G401 (cell line): Measurements from ENCODE around the gene PRKAR1B. TPM values are rescaled to one million over a fixed set of nuclear protein-coding genes. Genes with fewer than 3 reads are reported as not detected.

ENCODE experiments used
- DNase-seq: peaks from one replicate; pipeline ENCODE4 v3.0.0-alpha.2; 2015; ENCODE audit warnings: low spot score
- in situ Hi-C: cut with HindIII; loops from 2 replicates; pipeline ENCODE4 v1.10.0; 2016; ENCODE audit warnings: low sequenced_read_pairs, mixed read lengths
- total RNA-seq: library from RNA; depleted of rRNA; stranded (reverse); fragments of >200 nt; shearing (Covaris generic); gene quantifications from 2 replicates; pipeline ENCODE4 v1.2.3, GENCODE V29; 2014

Gene PRKAR1B
- total RNA-seq, 1 experiment from 2014 or later, result 83.1 TPM

DNA sequence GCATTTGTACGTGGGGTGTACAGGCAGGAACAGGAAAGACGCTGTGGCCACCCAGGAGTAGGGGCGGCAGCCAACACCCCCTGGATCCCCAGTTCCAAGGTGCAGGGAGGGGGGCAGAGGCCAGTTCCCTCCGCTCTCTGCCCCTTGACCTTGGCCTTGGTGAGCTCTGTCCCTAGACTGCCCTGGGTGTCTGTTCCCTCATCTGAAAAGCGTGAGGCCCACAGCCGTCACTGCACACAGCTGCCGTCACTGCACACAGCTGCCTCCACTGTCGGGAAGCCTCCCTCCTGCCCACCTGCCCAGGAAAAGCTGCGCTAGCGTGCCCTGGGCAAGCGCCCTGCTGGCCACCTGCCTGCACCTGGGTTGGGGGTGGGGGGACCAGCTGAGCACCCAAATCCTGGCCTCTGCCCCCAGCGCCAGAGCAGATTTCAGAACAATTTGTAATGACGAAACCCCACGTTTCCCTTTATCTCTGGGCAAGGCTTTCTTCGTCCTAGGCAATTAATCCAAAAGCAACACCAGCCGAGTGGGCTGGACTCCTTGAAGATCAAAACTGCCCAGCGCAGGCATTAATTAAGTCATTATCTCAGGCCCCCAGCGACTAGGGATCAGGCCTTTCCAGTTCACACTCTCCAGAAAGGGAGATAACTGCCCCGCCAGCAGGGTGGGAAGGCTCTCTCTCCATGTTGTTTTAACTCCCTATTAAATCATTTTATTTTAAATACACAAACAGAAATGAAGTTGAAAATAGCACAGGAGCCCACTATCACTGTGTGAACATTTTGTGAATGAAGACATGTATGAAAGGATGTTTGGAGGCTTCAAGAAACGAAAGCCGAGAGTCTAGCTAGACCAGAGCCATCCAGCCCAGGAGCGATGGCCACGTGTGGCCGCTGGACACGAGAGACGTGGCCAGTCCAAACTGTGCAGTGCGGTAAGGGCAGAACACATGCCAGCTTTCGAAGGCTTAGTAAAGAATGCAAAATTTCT is 203.4 kb downstream of the PRKAR1B start:
- DNase-seq, result no peak
- in situ Hi-C loops, result no loop called here

DNA sequence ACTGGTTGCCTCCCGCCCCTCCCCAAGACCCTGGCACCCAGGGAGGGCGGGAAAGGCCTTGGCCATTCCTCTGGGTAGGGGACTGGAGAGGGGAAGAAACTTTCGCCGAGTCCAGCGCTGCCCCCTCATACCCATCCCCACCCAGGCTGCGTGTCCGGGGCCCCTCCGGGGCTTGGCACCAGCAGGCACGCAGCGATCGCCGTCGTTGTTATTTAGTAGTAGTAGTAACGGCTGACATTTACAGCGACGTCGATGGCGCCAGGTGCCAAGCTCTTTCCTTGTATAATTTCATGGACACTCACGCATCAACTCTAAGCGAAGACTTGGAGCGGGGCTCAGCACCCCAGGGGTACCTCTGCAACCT is 204.1 kb downstream of the PRKAR1B start:
- DNase-seq, result no peak
- in situ Hi-C loops, result no loop called here

DNA sequence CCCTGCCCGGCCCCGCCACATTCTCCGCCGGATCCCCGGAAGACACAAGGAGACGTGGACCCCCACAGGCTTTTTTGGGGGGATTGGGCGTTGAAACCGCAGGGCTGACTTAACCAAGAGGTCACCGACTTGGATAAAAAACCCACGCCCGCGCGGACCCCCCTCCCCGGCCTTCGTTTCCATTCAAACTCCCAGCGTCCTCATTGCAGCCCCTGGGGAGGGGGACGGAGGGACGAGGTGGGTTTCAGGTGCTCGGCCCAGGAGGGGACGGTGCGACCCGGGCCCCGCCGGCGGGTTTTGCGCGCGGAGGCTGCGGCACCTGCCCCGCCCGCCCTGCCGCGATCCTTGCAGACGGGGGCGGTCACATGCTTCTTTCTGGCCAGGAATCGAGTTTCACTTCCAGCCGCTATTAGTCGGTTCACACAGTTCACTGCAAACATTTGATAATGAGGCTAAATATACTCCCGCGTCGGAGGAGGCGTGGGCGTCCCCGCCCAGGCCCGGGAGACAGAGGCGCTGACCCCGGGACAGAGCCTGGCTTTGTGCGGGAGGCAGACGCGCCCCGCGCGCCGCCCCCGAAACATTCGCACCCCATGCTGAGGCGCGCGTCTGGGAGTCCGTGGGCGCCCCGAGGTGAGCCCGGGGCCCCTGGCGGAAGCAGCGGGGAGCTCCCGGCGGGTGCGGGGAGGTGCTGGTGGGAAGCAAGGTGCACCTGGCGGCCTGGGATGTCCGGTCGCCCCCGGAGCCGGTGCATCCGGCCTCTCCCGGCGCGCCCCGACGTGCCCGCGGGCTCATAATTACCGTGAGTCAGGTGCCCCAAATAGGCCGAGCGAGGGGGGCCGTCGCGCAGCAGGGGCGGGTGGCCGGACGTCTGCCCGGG is 204.8 kb downstream of the PRKAR1B start:
- no peak for DNase-seq
- in situ Hi-C loops, result no loop called here

DNA sequence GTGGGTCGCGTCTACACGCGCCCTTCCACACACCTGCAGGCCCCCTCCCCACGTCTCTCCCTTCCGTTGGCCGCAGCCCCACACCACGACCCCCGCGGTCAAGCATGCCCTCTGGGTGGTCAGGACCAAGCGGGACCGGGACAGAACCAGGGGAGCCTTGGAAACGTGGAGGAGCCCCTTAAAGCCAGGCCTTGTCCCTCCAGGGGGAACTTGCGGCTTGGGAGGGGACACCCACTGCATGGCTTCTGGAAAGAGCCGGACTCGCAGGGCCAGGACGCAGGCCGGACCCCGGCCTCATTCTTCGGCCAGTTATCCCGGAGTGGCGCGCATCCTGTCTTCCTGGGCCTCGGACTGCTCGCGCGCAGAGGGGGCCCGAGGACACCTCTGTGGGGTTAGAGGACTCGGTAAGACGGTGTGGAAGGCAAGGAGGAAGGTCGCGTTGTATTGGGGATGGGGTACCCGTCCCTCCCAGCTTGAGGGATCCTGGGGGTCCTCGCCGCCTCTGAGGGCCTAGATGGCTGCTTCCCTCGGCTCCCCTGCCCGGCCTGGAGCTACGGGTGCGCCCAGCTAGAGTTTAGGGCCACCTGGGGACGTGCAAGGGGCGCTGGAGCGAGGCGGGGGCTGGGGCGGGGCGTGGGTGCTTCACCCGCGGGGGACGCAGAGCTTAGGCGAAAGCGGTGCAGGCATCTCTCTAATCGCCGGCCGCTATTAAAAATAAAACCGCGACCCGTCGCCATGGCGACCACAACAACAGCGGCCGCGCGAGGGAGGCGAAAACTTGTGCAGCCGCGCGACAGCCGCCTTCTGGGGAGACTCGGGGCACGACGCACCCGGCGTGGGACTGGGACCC is 205.6 kb downstream of the PRKAR1B start:
- in situ Hi-C loops, result no loop called here
- no peak for DNase-seq

DNA sequence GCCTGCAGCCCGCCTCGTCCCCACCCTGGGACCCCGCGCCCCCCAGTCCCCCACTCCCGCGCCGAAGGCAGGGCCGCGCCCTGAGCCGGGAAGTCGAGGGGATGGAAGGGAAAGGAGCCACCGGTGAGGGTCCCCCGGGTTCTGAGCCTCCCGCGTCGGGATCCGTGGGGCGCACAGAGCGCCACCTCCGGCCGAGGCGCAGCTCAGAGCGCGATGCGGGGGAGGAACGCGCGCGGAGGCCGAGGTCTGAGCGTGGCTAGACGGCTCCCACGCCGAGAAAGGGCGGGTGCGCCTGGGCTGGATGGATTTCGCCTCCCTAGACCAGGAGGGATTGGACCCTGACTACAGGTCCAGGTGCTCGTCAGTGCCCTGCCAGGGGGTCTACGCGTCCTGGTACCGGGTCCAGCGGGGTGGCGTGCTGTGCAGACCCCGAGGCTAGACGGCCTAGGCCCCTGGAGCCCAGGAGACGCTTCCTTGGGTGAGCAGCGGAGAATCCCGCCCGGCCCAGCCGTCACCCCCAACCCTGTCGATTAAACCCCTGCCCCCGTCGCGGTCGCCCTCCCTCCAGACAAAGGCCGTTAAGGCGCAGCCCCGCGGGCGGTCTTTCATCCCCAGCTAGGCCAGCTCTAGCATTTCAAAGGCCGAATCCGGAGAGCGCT is 206.4 kb downstream of the PRKAR1B start:
- DNase-seq, result no peak
- in situ Hi-C loops, result no loop called here

DNA sequence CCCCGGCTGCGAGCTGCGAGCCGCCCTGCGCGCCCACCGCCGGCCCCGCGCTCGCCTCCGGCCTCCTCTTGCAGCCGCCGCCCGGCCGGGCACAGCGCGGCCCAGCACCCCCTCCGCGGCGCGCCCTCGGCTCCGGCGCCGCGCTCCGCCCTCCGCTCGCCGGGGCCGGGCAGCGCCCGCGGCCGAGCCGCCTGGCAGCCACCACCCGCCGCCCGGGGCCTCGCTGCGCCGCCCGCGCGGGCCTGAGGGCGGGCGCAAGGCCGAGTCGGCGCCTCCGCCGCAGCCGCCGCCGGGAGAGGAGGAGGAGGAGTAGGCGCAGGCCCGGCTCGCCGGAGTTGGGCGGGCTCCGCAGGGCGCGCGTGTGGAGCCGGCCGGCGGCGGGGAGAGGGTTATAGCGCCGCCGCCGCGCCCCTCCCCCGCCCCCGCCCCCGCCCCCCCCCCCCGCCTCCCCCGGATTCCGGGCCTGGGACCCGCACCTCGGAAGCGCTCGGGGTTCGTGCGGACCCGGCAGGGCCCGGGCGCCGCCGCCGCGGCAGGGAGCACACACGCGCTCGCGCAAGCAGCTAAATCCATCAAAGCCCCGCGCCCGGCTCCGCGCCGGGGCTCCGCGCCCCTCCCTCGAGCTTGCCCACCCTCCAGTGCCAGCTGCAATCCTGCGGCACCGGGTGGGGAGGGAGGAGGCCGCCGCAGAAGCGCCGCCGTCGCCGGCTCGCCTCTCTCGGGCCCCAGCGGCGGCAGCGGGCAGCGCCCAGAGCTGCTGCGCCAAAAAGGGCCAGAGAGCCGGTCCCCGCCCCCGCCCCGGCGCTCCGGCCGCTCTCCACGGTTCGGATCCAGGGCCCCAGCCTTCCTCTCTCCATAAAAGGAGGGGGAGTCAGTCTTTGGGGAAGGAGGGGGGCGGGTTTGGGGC is 207.3 kb downstream of the PRKAR1B start, which contains the start of gene PDGFA:
TSS of gene PDGFA (minus strand) at position 363 of the 907 bp plus-strand sequence. CDS start 845 bp downstream, outside the sequence.
- in situ Hi-C loops, result no loop called here
- peak; percentile 36 for DNase-seq

DNA sequence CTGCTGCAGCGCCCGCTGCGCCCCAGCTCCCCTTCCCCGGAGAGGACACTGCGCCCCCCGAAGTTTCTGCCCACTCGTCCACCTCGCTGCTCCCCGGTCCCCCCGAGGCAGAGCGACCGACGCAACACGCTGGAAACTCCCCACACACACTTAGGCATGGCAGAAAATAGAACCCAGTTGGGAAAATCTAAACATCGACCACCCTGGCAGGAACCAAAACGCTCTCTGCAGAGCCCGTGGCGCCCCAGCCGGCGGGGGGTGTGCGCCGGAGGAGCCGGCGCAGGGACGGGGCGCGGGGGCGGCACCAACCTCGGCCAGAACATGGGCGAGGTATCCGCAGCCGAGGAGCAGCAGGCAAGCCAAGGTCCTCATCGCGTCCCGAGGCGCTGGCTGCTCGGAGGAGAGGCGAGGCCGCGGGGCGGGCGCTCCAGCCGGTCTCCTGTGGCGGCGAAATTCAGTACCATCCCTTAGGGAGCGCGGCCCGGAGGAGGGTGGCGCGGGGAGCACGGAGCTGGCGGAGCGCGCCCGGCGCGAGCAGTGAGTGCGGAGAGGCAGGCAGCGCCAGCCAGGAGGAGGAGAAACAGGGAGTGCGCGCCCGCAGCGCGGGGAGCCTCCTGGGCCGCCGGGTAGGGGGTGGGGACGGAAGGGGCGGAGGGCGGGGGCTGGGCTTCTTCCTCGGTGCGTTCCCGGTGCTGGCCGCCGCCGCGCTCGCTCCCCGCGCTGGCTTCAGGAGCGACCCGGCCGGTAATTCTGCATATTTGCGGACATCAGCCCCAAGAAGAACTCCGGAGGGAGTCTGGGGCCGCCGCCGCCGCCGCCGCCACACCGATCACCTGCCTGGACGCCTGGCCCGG is 208.2 kb downstream of the PRKAR1B start:
- DNase-seq, result peak; percentile 57
- in situ Hi-C loops, result no loop called here

DNA sequence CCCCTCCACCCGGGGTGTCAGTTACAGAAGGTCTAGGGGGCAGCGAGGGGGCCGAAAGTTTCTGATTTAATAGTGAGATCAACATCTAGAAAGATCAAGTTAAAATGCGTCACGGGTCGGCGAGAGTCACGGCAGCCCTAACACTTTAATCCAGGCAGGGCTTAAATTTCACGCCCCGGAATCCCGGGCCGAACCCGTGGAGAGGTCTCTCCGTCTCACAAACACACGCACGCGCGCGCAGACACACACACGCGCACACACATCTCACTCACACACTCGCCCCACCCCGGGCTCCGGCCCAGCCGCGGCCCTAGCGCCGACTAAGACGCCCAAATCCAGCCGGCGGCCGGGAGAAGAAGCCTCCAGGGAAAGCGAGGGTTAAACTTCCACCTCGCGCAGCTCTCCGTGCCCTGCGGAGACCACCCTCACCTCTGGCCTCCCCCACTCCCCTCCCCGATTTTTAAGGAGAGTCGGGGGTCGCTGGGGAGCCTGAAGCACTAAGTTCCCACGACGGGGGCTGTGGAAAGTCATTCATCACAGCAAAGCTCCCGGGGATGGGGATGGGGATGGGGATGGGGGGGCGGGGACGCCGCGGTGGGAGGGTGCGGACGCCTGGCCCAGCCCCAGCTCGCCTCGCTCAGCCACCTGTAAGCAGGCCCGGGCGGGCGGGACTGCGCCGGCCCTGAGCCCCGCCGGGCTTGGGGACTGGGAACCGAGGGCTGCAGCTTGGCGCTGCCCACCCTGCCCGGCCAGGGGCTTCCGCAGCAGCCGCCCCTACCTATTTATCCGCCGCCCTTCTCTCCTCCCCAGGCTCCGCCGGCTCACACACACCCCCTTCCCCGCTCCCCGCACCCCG is 209.1 kb downstream of the PRKAR1B start:
- in situ Hi-C loops, result no loop called here
- DNase-seq, result peak; percentile 73

DNA sequence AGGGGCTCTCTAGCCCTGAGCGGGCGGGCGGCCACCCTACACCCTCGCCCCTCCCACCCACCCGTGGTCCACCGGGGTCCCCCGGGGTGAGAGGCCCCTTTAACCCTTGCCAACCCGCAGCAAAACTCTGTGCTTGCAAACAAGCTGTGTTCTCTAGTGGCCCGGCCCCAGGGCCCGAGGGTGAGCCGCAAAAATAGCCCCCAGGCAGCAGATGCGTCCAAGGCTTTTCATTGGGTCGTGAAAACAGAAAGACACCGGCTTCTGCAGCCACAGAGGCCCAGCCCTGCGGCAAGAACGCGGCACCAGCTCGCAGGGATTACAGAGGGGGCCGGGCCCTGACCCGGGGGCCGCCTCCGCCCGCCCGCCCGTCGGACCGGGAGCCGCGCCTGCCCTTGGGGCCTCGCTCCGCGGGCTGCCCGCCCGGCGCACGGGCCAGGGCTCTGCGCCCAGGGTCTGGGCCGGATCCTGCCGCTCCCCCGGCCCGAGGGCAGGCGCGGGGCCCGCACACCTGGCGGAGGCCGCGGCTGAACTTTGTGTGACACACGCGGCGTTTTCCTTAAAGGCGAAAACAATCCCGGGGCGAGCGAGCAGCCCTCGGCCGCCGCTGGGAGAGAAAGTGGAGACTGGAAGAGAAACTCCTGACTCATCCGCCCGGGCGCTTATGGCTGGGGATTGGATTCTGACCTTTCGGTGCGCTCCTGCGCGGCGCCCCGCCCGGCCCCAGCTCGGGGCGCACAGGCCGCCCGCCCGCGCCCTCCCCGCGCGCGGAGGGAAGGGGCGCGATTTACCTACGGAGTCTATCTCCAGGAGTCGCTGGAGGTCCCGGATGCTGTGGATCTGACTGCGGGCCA is 210.2 kb downstream of the PRKAR1B start:
- in situ Hi-C loops, result no loop called here
- no peak for DNase-seq

DNA sequence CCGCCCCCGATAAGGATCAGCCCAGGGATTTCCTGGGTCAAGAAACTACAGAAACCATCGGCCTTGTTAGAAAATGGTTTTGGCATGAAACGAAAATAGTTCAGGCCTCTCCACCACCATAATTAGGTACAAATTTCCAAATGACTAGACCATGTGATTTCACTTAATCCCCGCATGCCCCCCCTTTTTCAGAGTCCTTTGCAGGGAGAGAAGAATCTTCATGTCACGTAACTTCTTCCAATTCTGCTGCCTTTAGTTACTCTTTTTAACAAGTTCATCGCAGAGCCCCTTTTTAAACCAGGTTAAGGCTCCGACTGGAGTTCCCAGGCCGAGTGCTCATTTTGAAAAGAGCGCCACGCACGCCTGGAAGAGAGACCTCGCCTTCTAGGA is 210.9 kb downstream of the PRKAR1B start:
- no peak for DNase-seq
- in situ Hi-C loops, result no loop called here

DNA sequence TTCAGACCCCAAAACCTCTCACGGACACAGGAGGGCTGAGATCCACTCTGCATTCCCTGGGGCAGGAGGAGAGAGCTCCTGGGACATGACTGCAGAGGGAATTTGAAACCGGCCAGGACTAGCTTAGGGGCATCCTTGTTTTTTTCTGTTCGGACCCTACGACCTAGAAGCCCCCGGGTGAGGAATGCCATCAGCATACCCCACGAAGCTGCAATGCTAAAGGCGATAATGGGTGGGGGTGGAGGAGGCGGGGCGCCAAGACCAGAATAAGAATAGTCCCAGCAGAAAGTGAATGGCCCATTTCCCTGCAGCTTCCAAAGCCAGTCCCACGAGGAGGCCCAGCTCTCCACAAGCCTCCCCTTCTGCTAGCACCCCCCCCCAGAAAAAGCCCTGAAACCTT is 211.5 kb downstream of the PRKAR1B start:
- no peak for DNase-seq
- in situ Hi-C loops, result no loop called here

DNA sequence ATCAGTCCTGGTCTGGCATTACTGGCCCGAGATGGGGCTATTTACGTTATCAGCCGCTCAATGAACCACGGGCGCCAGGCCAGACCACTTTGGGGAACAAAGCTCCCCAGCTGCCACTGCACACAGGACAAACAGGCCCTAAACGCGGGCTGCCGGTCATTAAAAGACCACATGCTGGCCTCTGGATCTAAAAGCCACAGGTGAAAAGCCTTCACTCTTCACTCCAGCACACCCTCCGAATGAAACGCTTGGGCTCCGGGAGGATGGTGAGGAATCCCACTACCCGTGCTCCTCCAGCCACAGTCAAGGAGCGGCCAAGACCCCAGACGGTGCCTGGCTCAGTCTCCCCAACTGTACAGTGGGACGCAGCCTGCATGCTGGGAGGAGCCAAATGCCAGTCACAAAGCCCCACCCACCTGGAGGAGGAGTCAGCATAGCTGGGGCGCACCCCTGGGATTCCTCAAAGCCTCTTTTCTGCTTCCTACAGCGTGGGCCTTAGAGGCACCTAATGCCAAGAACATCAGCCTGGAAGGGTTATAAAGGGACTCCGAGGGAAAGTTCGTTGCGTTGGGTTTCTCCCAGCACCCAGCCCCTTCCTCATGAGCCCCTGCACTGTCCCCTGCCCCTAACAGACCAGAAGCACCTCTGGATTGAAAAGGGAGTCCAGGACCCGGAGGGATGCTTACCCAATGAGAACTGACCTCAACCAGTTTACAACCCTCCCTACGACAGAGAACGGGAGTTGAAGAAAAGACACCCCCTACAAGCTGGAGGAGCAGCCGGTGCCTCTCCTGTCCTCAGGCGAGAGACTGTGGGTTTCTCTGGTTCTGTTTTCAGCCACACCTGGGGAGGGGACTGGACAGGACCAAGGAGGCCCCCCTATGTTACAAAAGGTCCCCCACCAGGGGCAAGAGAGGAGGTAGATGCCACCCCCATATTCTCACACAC is 212.2 kb downstream of the PRKAR1B start:
- in situ Hi-C loops, result no loop called here
- DNase-seq, result no peak

DNA sequence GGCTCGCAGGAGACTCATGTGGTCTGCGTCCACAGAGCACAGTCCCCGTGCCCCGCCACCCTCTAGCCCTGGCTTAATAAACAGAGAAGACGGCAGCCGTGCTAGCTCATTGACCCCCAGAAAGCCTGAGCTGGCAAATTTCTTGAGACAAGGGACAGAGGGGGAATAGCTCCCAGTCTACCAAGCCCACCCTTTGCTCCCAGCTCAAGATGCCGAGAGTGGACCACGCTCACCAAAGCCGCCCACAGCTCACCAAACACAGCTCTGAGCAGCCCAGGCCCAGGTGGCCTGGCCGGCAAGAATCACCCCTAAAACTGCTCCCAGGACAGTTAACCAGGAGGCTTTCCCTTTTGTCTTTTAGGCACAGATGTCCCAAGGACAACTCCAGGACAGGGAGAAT is 212.8 kb downstream of the PRKAR1B start:
- DNase-seq, result no peak
- in situ Hi-C loops, result no loop called here

DNA sequence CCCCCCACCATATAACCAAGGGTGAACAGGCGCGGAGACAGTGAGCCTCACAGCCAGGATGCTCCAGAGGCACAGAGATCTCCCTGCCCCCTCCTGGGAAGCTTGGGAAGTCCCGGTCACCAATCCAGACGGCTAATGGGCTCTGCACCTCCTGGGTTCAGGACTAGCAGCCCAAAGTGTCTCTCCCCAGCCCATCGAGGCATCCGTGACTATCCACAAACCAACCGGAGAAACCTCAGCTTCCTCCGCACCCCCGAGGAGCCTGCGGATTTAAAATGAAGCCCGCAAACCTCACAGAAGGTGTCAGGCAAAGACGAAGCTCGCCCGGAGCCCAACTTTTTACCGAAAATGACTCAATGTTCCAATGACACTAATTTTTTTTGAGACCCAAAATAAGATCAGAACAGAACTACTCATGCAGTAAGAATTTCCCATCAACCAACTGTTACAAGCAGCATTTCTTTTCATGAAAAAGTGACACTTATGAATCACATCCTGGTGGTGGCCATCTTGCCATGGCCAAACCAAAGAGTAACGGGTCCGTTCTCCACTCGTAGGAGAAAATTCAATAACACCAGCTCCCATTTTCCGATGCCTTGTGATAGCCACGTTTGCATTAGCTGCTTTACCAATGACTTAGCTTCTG is 213.4 kb downstream of the PRKAR1B start:
- in situ Hi-C loops, result no loop called here
- DNase-seq, result no peak
